Islet of Langerhans (tissue), 1 donor: ENCODE measurements around the gene ATXN1.
A peak's percentile ranks its signal among the peaks of the same experiment; 100 is the strongest.

Experiments
- FAIRE-seq: peaks from one replicate; lab custom pipeline; 2011; peaks lifted over from hg19 to GRCh38; lab: Jason Lieb, UNC

ATXN1 gene

GRCh38 chr6:16326971-16327776, 434.1 kb downstream of the ATXN1 start:
- FAIRE-seq = no peak

- FAIRE-seq = no peak
Measured at GRCh38 chr6:16326531-16326930, 434.7 kb downstream of the ATXN1 start.

- no peak for FAIRE-seq
Measured at GRCh38 chr6:16324606-16325225, 436.5 kb downstream of the ATXN1 start.

GRCh38 chr6:16324184-16324583, 437.1 kb downstream of the ATXN1 start:
- no peak for FAIRE-seq

GRCh38 chr6:16322666-16323312, 438.5 kb downstream of the ATXN1 start:
- peak; percentile 98 for FAIRE-seq

GRCh38 chr6:16321826-16322225, 439.4 kb downstream of the ATXN1 start:
- FAIRE-seq = no peak

GRCh38 chr6:16321341-16321710, 439.9 kb downstream of the ATXN1 start:
- no peak for FAIRE-seq

GRCh38 chr6:16320533-16321340, 440.5 kb downstream of the ATXN1 start:
- FAIRE-seq = no peak

- peak; percentile 51 for FAIRE-seq
Measured at GRCh38 chr6:16319813-16320532, 441.3 kb downstream of the ATXN1 start.

GRCh38 chr6:16318953-16319720, 442.1 kb downstream of the ATXN1 start:
- no peak for FAIRE-seq

- FAIRE-seq = no peak
Measured at GRCh38 chr6:16318538-16318937, 442.7 kb downstream of the ATXN1 start.

GRCh38 chr6:16316741-16317251, 444.5 kb downstream of the ATXN1 start:
- peak; percentile 21 for FAIRE-seq

- FAIRE-seq = no peak
Measured at GRCh38 chr6:16314296-16314695, 447.0 kb downstream of the ATXN1 start.

GRCh38 chr6:16313732-16314131, 447.5 kb downstream of the ATXN1 start:
- FAIRE-seq = no peak

GRCh38 chr6:16311763-16312162, 449.5 kb downstream of the ATXN1 start:
- FAIRE-seq = no peak

GRCh38 chr6:16306334-16306733, 454.9 kb downstream of the ATXN1 start:
- FAIRE-seq = no peak

- no peak for FAIRE-seq
Measured at GRCh38 chr6:16305788-16306187, 455.5 kb downstream of the ATXN1 start.

- no peak for FAIRE-seq
Measured at GRCh38 chr6:16305246-16305725, 456.0 kb downstream of the ATXN1 start.

- no peak for FAIRE-seq
Measured at GRCh38 chr6:16302721-16303552, 458.3 kb downstream of the ATXN1 start.

GRCh38 chr6:16301511-16301910, 459.7 kb downstream of the ATXN1 start:
- peak; percentile 61 for FAIRE-seq
